Calu3 (cell line): ENCODE measurements around the gene LRRC32. TPM values are rescaled to one million over a fixed set of nuclear protein-coding genes. Genes with fewer than 3 reads are reported as not detected.

ENCODE experiments used
- BruUV-seq: library from RNA; stranded (reverse); fragments of 400-500 nt; replicated peaks from 2 replicates; lab custom pipeline; 2021; lab: Mats Ljungman, UMichigan
- CTCF ChIA-PET: fragments of 300-600 bp; sonication (Branson Sonifier 250); formaldehyde crosslinking; loops from one replicate; lab custom pipeline; 2022; ENCODE audit warnings: antibody characterized with exemption; lab: Charles Lee
- DNase-seq: peaks from one replicate; pipeline ENCODE4 v3.0.0; 2022
- H3K27ac Mint-ChIP-seq: one replicate; pipeline ENCODE4 v1.8.0; 2022; ENCODE audit warnings: mixed read lengths; ENCODE audit not compliant: unreplicated experiment
- H3K27me3 Mint-ChIP-seq: one replicate; pipeline ENCODE4 v1.8.0; 2022; ENCODE audit warnings: mixed read lengths; ENCODE audit not compliant: unreplicated experiment
- H3K36me3 Mint-ChIP-seq: one replicate; pipeline ENCODE4 v1.8.0; 2022; ENCODE audit warnings: mild to moderate bottlenecking, moderate library complexity, mixed read lengths; ENCODE audit not compliant: insufficient read depth, unreplicated experiment
- H3K4me1 Mint-ChIP-seq: one replicate; pipeline ENCODE4 v1.8.0; 2022; ENCODE audit warnings: mild to moderate bottlenecking, low read depth, mixed read lengths; ENCODE audit not compliant: unreplicated experiment
- H3K4me3 Mint-ChIP-seq: one replicate; pipeline ENCODE4 v1.8.0; 2022; ENCODE audit warnings: mild to moderate bottlenecking, low read depth, moderate library complexity, mixed read lengths; ENCODE audit not compliant: unreplicated experiment
- H3K9me3 Mint-ChIP-seq: one replicate; pipeline ENCODE4 v1.8.0; 2022; ENCODE audit warnings: low read depth, mixed read lengths; ENCODE audit not compliant: unreplicated experiment
- CTCF ChIP-seq: fragments of 200-600 bp; IDR thresholded peaks from one replicate; pipeline ENCODE4 v1.8.0; 2022; ENCODE audit warnings: antibody characterized with exemption; ENCODE audit not compliant: unreplicated experiment
- intact Hi-C: fragments of 100-400 bp; cut with micrococcal nuclease; formaldehyde crosslinking; loops from one replicate; pipeline ENCODE4 v1.10.0; 2022; ENCODE audit not compliant: unreplicated experiment
- total RNA-seq: library from RNA; stranded (reverse); gene quantifications from 2 replicates; pipeline ENCODE4 v1.2.3, GENCODE V29; 2022

Gene LRRC32
- total RNA-seq, 1 experiment from 2014 or later = not detected

- H3K27me3 Mint-ChIP-seq = peaks cover 80% of the 10 kb centered on the region
- peaks cover 5% of the 10 kb centered on the region for H3K36me3 Mint-ChIP-seq
- intact Hi-C loops = no loop called here
- BruUV-seq = no TSS peak
- H3K4me3 Mint-ChIP-seq = no peak overlapping the region
- TF ChIP-seq CTCF = no peak
- H3K4me1 Mint-ChIP-seq = no peaks in the 10 kb centered on the region
- CTCF ChIA-PET = no interaction called here
- H3K27ac Mint-ChIP-seq = no peak overlapping the region
- H3K9me3 Mint-ChIP-seq = no peaks in the 10 kb centered on the region
- DNase-seq = no peak
Observed at GRCh38 chr11:76663912-76664440, 6.6 kb downstream of the LRRC32 start.

DNA sequence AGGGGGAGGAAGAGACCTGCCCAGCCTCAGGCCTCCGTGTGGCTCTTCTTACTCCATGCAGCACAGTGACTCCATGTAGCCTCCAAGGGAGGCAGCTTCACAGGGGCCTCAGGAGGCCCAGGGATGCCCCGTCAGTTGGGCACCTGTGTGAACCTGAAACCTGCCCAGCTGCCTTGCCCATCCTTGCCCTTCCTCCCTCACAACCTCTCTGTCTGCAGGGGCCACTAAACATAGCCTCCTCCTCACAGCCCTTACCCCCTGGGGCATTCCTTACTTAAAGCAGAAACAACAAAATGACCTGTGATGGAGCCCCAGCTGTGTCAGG is 7.1 kb downstream of the LRRC32 start:
- no peak overlapping the region for H3K4me3 Mint-ChIP-seq
- DNase-seq = no peak
- H3K27ac Mint-ChIP-seq = no peak overlapping the region
- no peak for TF ChIP-seq CTCF
- peaks cover 78% of the 10 kb centered on the region for H3K27me3 Mint-ChIP-seq
- intact Hi-C loops = no loop called here
- BruUV-seq = no TSS peak
- peaks cover 5% of the 10 kb centered on the region for H3K36me3 Mint-ChIP-seq
- H3K4me1 Mint-ChIP-seq = no peaks in the 10 kb centered on the region
- CTCF ChIA-PET = interaction anchor here (0.7 kb wide), 1 partner anchor 16 kb away, joined by 7 read pairs; no protein-coding TSS in a partner anchor
- no peaks in the 10 kb centered on the region for H3K9me3 Mint-ChIP-seq

DNA sequence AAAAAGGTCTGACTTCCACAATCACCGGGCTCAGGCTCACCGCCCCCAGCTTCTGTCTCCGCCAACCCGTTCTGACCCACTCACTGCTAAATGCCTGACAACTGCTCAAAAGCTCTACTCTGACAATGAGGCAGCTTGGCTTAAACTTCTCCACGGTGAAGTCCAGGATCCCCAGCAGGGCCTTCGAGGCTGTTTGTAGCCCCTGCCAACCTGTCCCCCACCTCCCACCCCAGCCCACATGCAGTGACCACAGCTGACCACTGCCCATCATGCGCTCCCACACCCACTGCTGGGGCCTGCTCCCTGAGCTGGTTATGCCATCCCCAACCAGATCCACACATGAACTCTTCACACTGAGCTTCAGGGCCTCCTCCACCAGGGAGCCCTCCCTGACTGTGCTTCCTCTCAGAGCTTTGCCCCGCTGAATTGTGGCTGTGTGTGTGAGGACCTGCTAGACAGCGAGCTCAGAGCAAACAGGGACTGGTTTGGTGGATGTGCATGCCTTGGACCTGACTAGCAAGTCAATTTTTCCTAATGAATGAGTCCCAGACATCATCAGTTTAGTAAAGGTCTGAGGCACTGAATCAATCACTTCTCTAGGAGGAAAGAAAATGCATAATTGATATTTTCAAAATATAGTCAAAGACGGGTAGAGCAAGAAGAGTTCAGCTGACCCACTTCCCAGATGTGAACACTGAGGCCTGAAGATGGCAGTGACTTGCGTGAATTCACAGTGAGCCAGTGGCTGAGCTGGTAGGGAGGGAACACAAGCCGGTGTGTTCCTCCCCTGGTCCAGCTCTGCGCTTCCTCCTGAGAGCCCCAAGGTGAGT is 7.7 kb downstream of the LRRC32 start:
- no peaks in the 10 kb centered on the region for H3K4me1 Mint-ChIP-seq
- no peak for TF ChIP-seq CTCF
- no peak for DNase-seq
- no peaks in the 10 kb centered on the region for H3K9me3 Mint-ChIP-seq
- H3K36me3 Mint-ChIP-seq = peaks cover 3% of the 10 kb centered on the region
- no peak overlapping the region for H3K4me3 Mint-ChIP-seq
- peaks cover 78% of the 10 kb centered on the region for H3K27me3 Mint-ChIP-seq
- CTCF ChIA-PET = interaction anchor here (0.7 kb wide), 1 partner anchor 17 kb away, joined by 7 read pairs; no protein-coding TSS in a partner anchor
- intact Hi-C loops = no loop called here
- BruUV-seq = no TSS peak
- H3K27ac Mint-ChIP-seq = no peak overlapping the region

DNA sequence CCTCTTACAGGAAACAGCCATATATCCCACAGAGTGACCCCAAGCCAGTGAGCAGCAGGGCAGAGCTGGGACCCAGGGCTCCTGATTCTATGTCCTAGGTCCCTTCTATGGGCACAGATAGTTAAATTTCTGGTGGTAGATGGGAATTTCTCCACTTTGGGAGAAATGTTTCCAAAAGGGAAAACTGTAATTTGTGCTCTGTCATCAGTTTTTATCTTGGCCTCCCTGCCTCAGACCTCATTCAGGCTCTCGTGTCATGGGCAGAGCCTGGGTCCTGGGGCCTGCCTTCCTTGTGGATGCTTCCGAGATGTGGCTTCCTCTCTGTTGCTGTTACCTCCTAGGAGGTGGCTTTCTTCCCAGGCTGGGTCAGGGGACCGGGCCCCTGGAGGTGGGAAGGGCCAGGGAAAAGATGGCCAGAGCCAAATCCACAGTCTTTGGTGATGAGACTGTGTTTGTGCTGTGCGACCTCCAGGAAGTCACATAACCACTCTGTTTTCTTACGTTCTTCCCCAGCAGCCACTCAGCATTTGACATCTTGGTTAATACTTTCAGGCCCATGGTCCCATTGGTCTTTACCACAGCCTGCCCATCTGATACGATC is 8.6 kb downstream of the LRRC32 start:
- CTCF ChIA-PET = no interaction called here
- peaks cover 78% of the 10 kb centered on the region for H3K27me3 Mint-ChIP-seq
- BruUV-seq = no TSS peak
- H3K36me3 Mint-ChIP-seq = no peaks in the 10 kb centered on the region
- intact Hi-C loops = no loop called here
- no peak for DNase-seq
- H3K4me1 Mint-ChIP-seq = no peaks in the 10 kb centered on the region
- H3K9me3 Mint-ChIP-seq = no peaks in the 10 kb centered on the region
- TF ChIP-seq CTCF = no peak
- no peak overlapping the region for H3K27ac Mint-ChIP-seq
- no peak overlapping the region for H3K4me3 Mint-ChIP-seq
